ENCODE measurements around the gene RUVBL2. TPM values are rescaled to one million over a fixed set of nuclear protein-coding genes. Genes with fewer than 3 reads are reported as not detected.

The RUVBL2 gene
- polyA plus RNA-seq, 3 donors: 40.1 to 44.4 (median 41.9) TPM

DNA sequence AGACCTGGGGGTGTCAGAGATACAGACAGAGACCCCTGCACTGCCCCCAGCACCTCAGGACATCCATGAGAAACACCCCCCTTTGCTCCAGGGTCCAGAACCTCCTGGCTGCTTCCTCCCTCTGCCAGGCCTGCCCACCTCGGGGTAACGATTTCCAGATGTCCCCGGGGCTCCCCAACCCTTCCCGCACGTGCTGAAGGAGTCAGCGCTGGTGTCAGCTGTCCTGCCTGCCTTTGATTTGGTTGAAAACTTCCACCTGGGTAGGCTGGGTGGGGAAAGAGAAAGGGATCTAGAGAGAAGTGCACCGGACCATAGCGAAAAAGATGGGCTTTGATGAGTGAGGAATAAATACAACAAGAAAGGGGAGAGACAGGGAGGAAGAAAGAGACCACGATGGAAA is 65.4 kb downstream of the RUVBL2 start:
- Histone ChIP-seq H4K20me1 (ENCODE audit: insufficient read depth, low read length) (no peaks in the 10 kb centered on the region), H3K4me1 (ENCODE audit: control insufficient read depth in 1 of 2, insufficient read depth in 2 of 2, low read length in 2 of 2) (peaks cover 23 to 24% of the 10 kb centered on the region in 2 donors), H3K9me3 (replicated peaks in 1 of 2; ENCODE audit: control insufficient read depth in 1 of 2, insufficient read depth in 1 of 2, low read length in 2 of 2) (peaks cover 0 to 9% of the 10 kb centered on the region in 2 donors), H3K9ac (ENCODE audit: insufficient read depth, low read length, poor library complexity, severe bottlenecking) (no peak overlapping the region), H3K27me3 (ENCODE audit: control insufficient read depth in 2 of 2, insufficient read depth in 2 of 2, low read length in 2 of 2) (peaks cover 26 to 81% of the 10 kb centered on the region in 2 donors), H3K4me3 (replicated peaks in 1 of 3; ENCODE audit: low read depth in 2 of 3, low read length in 3 of 3) (no peak overlapping the region), H3K79me2 (ENCODE audit: insufficient read depth, low read length) (no peaks in the 10 kb centered on the region), H3K4me2 (replicated peaks; ENCODE audit: extremely low read depth, low read length, poor library complexity, severe bottlenecking) (no peak overlapping the region), H3K27ac (ENCODE audit: low read depth in 1 of 2, low read length in 2 of 2) (no peak overlapping the region), H2AFZ (ENCODE audit: insufficient read depth, low read depth, low read length, poor library complexity, severe bottlenecking) (no peak overlapping the region), H3K36me3 (replicated peaks in 1 of 2; ENCODE audit: control insufficient read depth in 1 of 2, insufficient read depth in 2 of 2, low read length in 2 of 2) (no peaks in the 10 kb centered on the region)
- H3K36me3 Mint-ChIP-seq: peaks cover 4 to 8% of the 10 kb centered on the region in 2 donors
- WGBS (ENCODE audit: insufficient coverage): 63% methylated on average over 5 of the region's 9 CpGs
- intact Hi-C loops (cut with micrococcal nuclease): no loop called here
- peaks cover 28% of the 10 kb centered on the region for H3K4me1 Mint-ChIP-seq
- peak overlapping the region in 1 of 2 donors; percentile 89 for H3K4me3 Mint-ChIP-seq
- peaks cover 2 to 30% (median 20%) of the 10 kb centered on the region in 7 donors for H3K9me3 Mint-ChIP-seq
- no peak for TF ChIP-seq CTCF (IDR thresholded peaks at IDR 0.05)
- no peak for DNase-seq
- H3K27ac Mint-ChIP-seq: no peak overlapping the region
- peaks cover 85 to 92% (median 87%) of the 10 kb centered on the region in 3 donors for H3K27me3 Mint-ChIP-seq (ENCODE audit: low read depth in 3 of 3)

DNA sequence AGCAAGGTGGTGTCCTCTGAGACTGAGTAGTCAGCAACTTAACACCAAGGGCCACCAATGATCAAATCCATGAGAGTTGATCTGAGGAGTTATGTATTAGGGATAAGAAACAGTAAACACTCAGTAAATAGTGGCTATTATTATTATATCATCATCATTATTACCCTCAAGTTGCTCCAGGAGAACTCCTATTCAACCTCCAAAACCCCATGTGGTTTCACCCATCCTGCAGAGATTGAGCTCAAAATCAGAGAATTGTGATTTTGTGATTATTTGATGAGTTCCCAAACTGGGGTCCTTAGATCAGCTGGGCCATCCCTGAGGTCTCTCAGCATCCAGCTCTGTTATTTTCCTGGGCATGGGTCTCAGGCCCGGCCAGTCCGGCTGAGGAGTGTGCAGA is 67.3 kb downstream of the RUVBL2 start:
- H3K27ac ChIP-seq (ENCODE audit: low read depth in 1 of 2, low read length in 2 of 2): no peak overlapping the region
- Mint-ChIP-seq H3K36me3 (peaks cover 4 to 8% of the 10 kb centered on the region in 2 donors), H3K27ac (no peak overlapping the region), H3K4me1 (peaks cover 23% of the 10 kb centered on the region), H3K4me3 (peak overlapping the region in 1 of 2 donors; percentile 17), H3K9me3 (peaks cover 2 to 36% (median 22%) of the 10 kb centered on the region in 7 donors), H3K27me3 (ENCODE audit: low read depth in 3 of 3) (peaks cover 87 to 96% (median 90%) of the 10 kb centered on the region in 3 donors)
- no peaks in the 10 kb centered on the region for H3K79me2 ChIP-seq (ENCODE audit: insufficient read depth, low read length)
- DNase-seq: no peak
- H3K36me3 ChIP-seq (replicated peaks in 1 of 2; ENCODE audit: control insufficient read depth in 1 of 2, insufficient read depth in 2 of 2, low read length in 2 of 2): no peaks in the 10 kb centered on the region
- no peak overlapping the region for H2AFZ ChIP-seq (ENCODE audit: insufficient read depth, low read depth, low read length, poor library complexity, severe bottlenecking)
- intact Hi-C loops (cut with micrococcal nuclease): no loop called here
- no peaks in the 10 kb centered on the region for H4K20me1 ChIP-seq (ENCODE audit: insufficient read depth, low read length)
- 100% methylated on average over 2 of the region's 2 CpGs for WGBS (ENCODE audit: insufficient coverage)
- H3K4me2 ChIP-seq (replicated peaks; ENCODE audit: extremely low read depth, low read length, poor library complexity, severe bottlenecking): no peak overlapping the region
- H3K9ac ChIP-seq (ENCODE audit: insufficient read depth, low read length, poor library complexity, severe bottlenecking): no peak overlapping the region
- H3K4me3 ChIP-seq (replicated peaks in 1 of 3; ENCODE audit: low read depth in 2 of 3, low read length in 3 of 3): no peak overlapping the region
- peaks cover 38 to 87% of the 10 kb centered on the region in 2 donors for H3K27me3 ChIP-seq (ENCODE audit: control insufficient read depth in 2 of 2, insufficient read depth in 2 of 2, low read length in 2 of 2)
- TF ChIP-seq CTCF (IDR thresholded peaks at IDR 0.05): no peak
- peaks cover 21% of the 10 kb centered on the region in 2 donors for H3K4me1 ChIP-seq (ENCODE audit: control insufficient read depth in 1 of 2, insufficient read depth in 2 of 2, low read length in 2 of 2)
- peaks cover 0 to 9% of the 10 kb centered on the region in 2 donors for H3K9me3 ChIP-seq (replicated peaks in 1 of 2; ENCODE audit: control insufficient read depth in 1 of 2, insufficient read depth in 1 of 2, low read length in 2 of 2)
